ENCODE measurements around the gene VPS37D. TPM values are rescaled to one million over a fixed set of nuclear protein-coding genes. Genes with fewer than 3 reads are reported as not detected.
"Not testable (repeated sequence)": the region's sequence is repeated elsewhere in the genome, so short reads cannot be mapped to it uniquely, and the experiment has no call there.

VPS37D gene
- total RNA-seq, 2 experiments from 2014 or later: 0.13 to 0.23 TPM

DNA sequence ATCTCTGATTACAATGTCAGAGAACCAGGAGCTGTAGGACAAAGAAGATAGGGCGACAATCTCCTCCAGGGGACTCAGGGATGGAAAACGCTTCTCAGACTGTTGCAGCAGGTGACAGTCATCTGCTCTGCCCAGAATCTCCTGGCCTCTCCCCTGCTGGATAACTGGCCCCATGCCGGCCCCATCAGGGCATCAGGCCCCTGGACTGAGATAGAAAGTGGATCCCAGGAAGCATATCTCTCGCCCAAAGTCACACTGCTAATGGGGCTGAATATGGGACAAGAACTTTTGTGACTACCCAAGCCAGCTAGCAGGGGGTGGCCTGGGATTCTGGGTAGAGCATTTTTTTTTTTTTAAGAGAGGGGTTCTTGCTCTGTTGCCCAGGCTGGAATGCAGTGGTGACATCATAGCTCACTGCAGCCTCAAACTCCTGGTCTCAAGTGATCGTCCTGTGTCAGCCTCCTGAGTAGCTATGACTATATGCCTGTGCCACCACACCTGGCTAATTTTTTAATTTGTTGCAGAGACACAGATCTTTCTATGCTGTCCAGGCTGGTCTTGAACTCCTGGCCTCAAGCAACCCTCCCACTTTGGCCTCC, 22.8 kb upstream of the VPS37D start:
- ChIA-PET POLR2A (no interaction called here), CTCF (interaction anchor here (1.0 kb wide), 1 partner anchor 67 kb away, joined by 4 read pairs; no protein-coding TSS in a partner anchor)

DNA sequence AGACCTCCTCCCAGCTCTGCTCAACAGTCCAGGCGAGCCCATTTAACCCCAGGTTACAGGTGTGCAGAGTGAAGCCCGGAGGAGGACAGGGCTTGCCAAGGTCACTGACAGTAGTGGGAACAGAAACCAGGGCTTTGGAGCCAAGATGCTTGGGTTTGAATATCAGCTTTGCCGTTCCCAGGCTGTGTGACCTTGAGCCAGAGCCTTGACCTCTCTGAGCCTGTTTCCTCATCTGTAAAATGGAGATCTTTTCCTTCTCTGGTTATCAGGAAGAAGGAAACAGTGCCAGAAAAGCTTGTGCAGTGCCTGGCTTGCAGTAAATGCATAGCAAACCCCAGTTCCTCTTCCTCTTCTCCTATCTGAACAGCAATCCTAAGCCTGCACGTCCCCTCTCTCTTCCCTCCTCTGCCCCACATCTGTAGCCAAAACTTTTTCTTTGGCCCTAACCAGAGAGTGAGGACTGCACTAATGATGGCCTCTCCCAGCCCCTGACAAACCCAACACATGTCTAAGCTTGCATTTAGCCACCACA, 21.9 kb upstream of the VPS37D start:
- POLR2A ChIA-PET: no interaction called here
- CTCF ChIA-PET: interaction anchor here (0.9 kb wide), 1 partner anchor 39 kb away, joined by 4 read pairs; no protein-coding TSS in a partner anchor

DNA sequence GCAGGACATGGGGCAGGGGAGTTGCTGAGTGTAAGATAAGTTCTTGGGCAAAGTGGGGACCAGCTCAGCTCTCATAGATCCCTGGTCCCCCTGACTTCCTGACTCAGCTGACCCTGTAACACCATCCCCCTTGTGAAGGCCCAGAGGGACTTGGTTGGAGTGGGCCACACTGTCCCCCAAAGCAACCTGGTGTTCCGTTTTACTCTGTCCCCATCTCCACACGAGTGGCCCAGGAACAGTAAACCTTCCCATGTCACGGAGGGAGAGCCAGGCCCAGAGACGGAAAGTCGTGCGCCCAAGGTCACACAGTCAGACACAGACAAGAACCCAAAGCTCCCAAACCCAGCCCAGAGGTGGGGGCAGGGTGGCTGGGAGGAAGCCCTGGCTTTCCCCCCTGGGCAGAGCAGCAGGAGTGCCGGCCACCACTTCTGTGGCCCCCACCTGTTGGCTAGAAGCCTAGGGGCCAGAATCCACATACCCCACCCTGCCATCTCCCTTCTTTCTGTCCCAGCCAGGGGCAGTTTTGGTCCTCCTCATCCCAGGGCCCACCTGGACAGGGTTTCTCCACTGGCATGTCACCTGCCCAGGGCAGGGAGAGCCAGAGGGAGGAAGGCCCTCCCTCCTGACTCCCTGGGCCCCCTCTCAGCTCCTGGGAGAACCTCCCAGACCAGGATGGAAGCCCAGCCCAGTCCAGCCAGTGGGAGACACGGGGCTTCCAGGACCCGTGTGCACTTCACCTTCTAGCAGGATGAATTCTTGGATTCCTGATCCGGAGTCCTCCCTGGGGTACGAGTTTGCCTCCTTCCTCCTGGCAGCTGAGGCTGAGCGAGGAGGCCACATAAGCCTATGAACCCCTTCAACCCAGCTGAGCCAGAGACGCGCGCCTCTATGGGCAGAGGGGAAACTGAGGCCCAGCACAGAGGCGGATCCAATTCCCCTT, 20.6 kb upstream of the VPS37D start:
- POLR2A ChIA-PET: no interaction called here
- CTCF ChIA-PET: interaction anchor here (0.9 to 1.0 kb wide), 2 partner anchors 40 to 78 kb away, joined by 4 read pairs; no protein-coding TSS in a partner anchor

DNA sequence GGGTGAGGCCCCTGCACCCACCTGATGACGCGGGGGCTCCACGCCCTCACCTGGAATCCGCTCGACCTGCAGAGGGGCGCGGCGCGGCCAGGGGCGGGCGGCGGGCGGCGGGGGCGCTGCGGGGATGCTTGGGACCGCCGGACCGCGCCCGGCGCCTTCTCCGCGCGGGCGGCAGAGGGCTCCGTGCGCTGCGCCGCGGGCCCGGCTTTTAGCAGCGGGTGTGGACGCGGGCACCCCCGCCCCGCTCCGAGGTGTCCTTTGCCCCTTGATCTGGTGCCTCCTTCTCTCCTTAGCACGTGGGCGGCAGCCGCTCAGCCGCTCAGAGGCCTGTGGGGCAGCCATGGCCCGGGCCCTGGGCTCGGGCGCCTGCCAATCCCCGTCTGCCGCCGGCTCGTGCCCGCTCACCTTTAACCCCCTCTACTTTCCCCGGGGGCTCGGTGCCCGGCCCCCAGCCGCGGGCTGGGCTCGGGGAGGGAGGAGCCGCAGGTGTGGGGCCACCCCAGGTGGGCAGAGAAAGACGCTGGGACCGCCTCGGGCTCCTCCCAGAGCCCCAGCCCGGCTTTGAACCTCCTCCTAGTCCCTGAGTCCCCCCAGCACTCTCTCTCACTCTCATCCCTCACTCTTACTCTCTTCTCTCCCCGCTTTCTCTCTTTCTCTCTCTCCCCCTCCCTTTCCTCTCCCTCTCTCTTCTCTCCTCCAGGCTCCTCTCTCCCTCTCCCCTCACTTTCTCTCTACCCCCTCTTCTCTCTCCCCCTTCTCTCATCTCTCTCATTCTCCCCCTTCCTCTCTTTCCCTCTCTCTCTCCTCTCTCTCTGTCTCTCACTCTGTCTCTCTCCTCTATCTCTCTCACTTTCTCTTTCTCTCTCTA, 19.7 kb upstream of the VPS37D start:
- ChIA-PET POLR2A (no interaction called here), CTCF (no interaction called here)

DNA sequence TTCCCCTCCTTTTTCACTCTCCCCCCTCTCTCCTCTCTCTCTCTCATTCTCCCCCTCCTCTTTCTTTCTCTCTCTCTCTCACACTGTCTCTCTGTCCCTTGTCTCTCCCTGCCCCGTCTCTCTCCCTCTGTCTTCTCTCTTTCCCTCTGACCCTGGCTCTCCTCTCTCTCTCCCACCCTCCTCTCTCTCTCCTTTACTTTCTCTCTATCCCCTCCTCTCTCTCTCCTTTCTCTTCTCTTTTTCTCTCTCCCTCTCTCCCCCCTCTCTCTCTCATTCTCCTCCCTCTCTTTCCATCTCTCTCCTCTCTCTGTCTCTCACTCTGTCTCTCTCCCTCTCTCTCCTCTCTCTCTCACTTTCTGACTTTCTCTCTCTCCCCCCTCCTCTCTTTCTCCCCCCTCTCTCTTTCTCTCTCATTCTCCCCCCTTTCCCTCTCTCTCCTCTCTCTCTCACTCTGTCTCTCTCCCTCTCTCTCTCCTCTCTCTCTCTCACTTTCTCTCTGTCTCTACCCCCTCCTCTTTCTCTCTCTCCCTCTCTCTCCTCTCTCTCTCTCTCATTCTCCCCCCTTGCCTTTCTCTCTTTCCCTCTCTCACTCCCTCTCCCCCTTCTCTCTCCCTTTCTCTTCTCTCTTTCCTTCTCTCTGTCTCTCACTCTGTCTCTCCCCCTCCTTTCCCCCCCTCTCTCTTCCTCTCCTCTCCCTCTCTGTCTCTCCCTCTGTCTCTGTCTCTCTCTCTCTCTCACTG, 18.9 kb upstream of the VPS37D start:
- ChIA-PET CTCF (no interaction called here), POLR2A (no interaction called here)

DNA sequence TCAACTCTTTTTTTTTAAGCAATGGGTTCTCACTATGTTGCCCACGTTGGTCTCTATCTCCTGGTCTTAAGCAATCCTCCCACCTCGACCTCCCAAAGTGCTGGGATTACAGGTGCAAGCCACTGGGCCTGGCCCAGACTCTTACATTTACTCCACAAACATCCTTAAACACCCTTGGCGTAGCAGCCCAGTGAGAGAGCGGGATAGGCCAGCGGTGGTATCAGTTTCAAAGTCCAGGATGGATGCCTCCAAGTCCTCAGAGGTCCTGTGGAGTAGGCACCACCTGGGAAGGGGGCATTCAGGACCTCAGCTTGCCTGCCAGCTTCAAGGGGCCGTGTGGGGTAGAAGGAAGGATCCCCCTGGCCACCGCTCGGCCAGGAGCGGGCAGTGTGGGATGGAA, 18.1 kb upstream of the VPS37D start:
- ChIA-PET CTCF (no interaction called here), POLR2A (no interaction called here)

DNA sequence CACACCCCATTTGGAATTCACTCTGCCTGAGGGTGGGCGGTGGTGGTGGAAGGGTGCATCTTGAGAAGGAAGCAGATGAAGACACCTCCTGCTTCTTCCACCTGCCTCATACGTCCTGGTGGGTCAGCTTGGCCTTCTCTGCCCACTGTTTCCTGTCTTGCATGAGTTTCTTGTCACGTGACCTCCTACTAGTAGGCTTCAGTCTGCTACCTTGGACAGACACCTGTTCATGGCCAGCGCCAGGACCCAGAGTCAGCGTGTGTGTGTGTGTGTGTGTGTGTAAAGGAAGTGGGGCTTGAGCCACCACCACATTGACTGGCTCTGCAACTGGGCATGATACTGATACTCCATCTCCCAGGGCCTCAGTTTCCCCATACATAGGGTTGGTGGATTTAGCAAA, 17.1 kb upstream of the VPS37D start:
- POLR2A ChIA-PET: no interaction called here
- CTCF ChIA-PET: no interaction called here

DNA sequence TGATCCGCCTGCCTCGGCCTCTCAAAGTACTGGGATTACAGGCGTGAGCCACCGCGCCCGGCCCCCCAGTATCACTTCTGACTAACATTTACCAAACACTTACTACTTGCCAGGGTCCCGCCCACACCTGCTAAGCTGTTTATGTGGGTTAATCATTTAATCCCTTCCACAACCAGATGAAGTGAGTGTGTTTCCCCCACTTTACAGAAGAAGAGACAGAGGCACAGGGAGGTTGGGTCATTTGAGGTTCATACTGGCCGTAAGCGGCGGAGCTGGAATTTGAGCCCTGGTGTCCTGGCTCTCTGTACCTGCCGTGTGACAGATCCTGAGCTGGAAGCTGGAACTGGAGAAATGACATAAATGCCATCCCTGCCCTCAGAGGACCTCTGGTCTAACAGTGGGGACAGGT, 15.1 kb upstream of the VPS37D start:
- ChIA-PET CTCF (interaction anchor here (0.6 to 1.0 kb wide), 2 partner anchors 35 to 73 kb away, joined by 3 to 4 read pairs; no protein-coding TSS in a partner anchor), POLR2A (no interaction called here)

DNA sequence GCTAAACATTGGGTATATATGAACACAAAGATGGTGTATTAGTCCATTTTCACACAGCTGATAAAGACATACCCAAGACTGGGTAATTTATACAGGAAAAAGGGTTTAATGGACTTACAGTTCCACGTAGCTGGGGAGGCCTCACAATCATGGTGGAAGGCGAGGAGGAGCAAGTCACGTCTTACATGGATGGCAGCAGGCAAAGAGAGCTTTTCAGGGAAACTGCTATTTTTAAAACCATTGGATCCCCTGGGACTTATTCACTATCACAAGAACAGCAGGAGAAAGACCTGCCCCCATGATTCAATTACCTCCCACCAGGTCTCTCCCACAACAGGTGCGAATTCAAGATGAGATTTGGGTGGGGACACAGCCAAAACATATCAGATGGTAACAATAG, 12.3 kb upstream of the VPS37D start:
- CTCF ChIA-PET, POLR2A ChIA-PET: not testable (repeated sequence)

DNA sequence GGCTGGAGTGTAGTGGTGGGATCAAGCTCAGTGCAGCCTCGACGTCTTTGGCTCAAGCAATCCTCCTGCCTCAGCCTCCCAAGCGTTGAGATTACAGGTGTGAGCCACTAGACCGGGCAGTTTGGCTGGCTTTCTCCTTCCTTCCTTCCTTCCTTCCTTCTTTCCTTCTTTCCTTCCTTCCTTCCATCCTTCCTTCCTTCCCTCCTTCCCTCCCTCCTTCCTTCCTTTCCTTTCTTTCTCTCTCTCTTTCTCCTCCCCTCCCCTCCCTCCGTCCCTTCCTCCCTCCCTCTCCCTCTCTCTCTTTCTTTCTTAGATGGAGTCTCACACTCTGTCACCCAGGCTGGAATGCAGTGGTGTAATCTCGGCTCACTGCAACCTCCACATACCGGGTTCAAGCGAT, 7.6 kb upstream of the VPS37D start:
- ChIA-PET CTCF (no interaction called here), POLR2A (no interaction called here)

DNA sequence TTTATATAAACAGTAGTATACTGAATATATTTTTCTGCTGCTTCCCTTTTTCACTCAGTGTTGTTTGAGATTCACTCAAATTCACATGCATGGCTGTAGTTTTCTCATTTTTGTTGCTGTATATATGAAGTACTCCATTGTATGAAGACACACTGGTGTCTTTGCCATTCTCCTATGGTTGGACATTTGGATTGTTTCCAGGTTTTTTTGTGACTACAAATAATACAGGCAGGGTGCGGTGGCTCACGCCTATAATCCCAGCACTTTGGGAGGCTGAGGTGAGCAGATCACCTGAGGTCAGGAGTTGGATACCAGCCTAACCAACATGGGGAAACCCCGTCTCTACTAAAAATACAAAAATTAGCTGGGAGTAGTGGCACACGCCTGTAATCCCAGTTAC, 7.0 kb upstream of the VPS37D start:
- POLR2A ChIA-PET, CTCF ChIA-PET: not testable (repeated sequence)

DNA sequence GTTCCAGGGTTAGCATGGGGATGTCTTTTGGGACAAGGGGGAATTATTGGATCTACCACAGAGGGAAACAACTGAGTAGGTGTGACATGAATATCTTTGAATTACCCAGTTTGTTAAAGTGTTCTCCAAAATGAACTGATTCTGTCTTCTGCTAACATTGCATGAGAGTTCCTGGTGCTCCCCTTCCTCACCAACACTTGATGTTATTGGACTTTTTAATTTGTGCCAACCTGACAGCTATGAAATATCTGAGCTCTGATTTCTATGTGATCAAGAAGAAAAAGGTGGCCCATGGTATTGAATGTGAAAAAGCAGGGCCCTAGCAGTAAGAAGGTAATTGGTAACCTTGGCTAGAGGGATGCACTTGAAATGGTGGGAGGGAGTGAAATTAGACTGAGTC, 4.6 kb upstream of the VPS37D start:
- CTCF ChIA-PET: no interaction called here
- POLR2A ChIA-PET: no interaction called here

DNA sequence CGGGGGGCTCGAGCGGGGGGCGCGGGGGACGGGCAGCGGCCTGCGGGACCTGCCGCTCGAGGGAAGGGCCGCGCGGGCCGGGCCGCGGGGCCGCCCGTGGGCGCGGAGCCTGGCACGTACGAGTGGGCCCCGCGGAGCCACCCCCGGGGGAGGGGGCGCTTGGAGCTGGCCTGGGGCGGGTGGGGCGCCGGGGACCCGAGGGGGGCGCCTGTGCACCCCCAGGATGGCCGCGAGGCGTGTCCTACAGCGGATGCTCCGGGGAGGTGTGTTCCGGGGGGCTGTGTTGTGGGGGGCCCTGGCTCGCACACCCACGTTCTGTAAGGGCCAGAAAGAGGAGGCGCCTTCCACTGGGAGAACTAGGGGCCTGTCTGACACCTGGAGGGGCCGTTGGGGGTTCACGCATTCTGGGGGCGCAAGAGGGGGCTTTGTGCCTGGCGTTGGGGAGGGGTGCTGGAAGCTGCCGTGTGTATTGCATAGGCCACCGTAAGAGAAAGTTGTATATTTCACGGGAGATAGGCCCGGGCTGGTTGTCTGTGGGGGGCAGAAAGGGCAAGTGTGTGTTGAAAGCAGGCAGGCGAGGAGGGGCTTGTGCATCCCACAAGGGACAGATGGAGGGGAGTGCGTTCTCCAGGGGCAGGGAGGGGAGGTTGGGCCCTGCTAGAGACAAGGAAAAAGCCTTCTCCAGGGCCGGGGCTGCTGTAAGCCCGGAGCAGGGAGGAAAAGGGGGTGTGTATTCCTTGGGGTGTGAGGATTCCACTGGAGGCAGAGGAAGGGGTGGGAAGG, 663 bp downstream of the VPS37D start:
- ChIA-PET CTCF (interaction anchor here (0.6 to 1.2 kb wide), 8 partner anchors 11 to 235 kb away, joined by 3 to 9 read pairs (median 4); no protein-coding TSS in a partner anchor), POLR2A (interaction anchor here (0.5 to 1.2 kb wide), 3 partner anchors 9 to 769 kb away, joined by 3 to 4 read pairs (median 4); no protein-coding TSS in a partner anchor)

DNA sequence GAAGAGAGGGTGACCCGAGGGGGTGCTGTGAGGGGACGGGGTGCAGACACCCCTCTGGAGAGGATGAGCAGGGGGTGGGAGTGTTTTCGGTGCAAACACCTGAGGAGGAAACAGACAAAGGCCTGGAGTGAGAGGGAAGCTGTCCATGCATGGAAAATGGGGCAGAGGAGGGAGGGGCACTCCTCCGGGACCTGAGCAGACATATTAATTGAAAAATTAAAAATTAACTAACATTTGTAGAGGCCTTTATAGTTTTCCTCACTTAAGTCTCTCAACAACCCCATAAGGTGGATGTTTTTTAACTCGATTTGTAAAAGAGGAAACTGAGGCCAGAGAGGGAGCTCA, 1.2 kb downstream of the VPS37D start:
- ChIA-PET CTCF (interaction anchor here (1.0 kb wide), 2 partner anchors 62 to 64 kb away, joined by 4 to 5 read pairs; no protein-coding TSS in a partner anchor), POLR2A (no interaction called here)

DNA sequence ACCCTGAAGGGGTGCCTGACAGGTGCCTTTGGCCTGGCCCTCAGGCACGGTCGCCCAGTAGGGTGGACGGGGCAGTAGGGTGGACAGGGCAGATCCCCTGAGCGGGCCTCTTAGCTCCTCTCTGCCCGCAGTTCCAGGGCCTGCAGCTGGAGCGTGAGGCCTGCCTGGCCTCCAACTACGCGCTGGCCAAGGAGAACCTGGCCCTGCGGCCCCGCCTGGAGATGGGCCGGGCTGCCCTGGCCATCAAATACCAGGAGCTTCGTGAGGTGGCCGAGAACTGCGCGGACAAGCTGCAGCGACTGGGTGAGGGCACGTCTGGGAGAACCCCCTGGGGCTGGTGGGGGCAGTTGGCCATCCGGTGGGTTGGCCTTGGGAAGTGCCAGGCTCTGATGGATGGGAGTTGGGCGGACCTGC, 1.7 kb downstream of the VPS37D start:
- ChIA-PET POLR2A (no interaction called here), CTCF (interaction anchor here (1.0 kb wide), 2 partner anchors 62 to 64 kb away, joined by 4 to 5 read pairs; no protein-coding TSS in a partner anchor)

DNA sequence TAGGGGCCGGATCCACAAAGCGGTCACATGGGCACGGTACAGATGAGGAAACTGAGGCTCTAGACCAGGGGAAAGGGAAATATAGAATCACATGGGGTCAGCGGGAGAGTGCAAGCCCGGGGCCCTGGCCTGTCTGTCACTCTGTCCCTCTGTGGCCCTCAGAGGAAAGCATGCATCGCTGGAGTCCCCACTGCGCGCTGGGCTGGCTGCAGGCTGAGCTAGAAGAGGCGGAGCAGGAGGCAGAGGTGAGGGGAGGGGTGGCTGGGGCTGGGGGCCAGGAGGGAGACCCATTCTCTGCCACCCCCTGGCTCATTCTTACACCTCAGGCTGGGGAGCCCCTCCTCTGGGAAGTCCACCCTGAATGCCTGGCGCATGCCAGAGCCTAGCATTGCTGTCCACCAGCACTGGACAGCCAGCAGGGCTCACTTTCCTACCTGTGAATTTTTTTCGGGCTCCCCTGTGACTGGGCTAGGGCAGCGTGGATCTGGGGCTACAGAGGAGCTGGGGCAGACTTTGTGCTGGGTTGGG, 2.3 kb downstream of the VPS37D start:
- CTCF ChIA-PET: interaction anchor here (1.0 to 1.4 kb wide), 2 partner anchors 63 kb away, joined by 5 to 6 read pairs; no protein-coding TSS in a partner anchor

DNA sequence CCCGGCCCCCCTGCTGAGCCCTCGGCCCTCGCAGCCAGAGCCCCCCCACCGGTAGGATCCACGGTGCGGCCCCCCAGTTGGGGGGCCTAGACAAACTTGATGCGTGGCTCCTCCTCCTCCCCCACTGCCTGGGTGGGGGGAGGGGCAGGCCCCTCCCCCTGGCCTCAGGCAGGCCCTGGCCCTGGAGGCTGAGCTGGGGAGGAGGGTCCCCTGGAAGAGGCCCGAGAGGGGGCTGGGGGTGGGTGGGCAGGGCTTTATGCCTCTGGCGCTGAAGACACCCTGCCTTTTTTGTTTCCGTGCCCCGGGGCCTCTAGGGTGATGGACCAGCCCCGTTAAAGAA, 3.7 kb downstream of the VPS37D start:
- POLR2A ChIA-PET: no interaction called here
- CTCF ChIA-PET: interaction anchor here (1.4 kb wide), 1 partner anchor 64 kb away, joined by 6 read pairs; no protein-coding TSS in a partner anchor

More for the DNA sequence above, 2.3 kb downstream of the VPS37D start:
- POLR2A ChIA-PET: no interaction called here

DNA sequence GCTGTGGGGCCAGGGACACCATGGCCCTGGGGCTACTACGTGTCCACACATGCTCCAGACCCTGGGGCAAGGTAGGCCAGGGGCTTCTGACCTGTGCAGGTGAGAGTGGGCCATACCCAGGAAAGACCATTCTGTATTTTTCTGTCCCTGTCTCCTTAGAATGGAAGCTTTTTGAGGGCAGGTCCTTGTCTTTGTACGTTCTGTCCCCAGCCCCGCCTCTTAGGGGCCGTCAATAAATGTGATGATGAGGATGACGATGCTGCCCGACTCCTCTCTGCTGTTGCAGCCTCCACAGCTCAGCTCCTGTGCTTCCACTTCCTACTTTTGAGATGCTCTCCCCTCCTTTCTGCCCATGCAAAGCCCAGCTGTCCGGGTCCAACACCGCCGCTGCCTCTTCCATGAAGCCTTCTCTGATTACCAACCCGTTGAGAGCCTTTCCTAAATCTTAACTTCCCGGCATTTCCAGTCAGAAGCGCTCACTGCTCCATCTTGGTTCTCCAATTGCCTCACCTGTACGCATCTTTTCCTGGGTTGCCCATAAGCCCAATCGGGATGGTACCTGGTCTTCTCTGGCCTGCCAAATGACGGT, 4.3 kb downstream of the VPS37D start:
- CTCF ChIA-PET: interaction anchor here (1.6 to 1.7 kb wide), 2 partner anchors 53 to 65 kb away, joined by 5 to 6 read pairs; no protein-coding TSS in a partner anchor
- POLR2A ChIA-PET: no interaction called here

Measured in activated CD8-positive, alpha-beta memory T cell treated with anti-CD3 and anti-CD28 coated beads for 36 hours (primary cell).